Lower lobe of right lung (tissue), 2 donors: Measurements from ENCODE around the gene KCNJ1. TPM values are rescaled to one million over a fixed set of nuclear protein-coding genes. Genes with fewer than 3 reads are reported as not detected.

Source experiments
- ATAC-seq, 2 donors: fragments of 200-7000 bp; cut with Tn5 transposase; one replicate each; pipeline ENCODE4 v1.9.1; 2020 to 2022; ENCODE audit warnings: mild to moderate bottlenecking in 2 of 2, moderate library complexity in 2 of 2
- DNase-seq: peaks from one replicate; pipeline ENCODE4 v3.0.0-alpha.2; 2020
- H3K27ac ChIP-seq: fragments of 200-600 bp; one replicate; pipeline ENCODE4 v1.8.0; 2022
- H3K27me3 ChIP-seq: fragments of 200-600 bp; one replicate; pipeline ENCODE4 v1.8.0; 2022; ENCODE audit warnings: low read depth
- H3K36me3 ChIP-seq: fragments of 200-600 bp; one replicate; pipeline ENCODE4 v1.8.0; 2022; ENCODE audit warnings: mild to moderate bottlenecking
- H3K4me1 ChIP-seq: fragments of 200-600 bp; one replicate; pipeline ENCODE4 v1.8.0; 2022
- H3K4me3 ChIP-seq: fragments of 200-600 bp; one replicate; pipeline ENCODE4 v1.8.0; 2022; ENCODE audit warnings: mild to moderate bottlenecking
- H3K9me3 ChIP-seq: fragments of 200-600 bp; one replicate; pipeline ENCODE4 v1.8.0; 2022
- CTCF ChIP-seq: fragments of 200-600 bp; IDR thresholded peaks from one replicate; pipeline ENCODE4 v1.8.0; 2022; ENCODE audit warnings: antibody characterized with exemption, mild to moderate bottlenecking
- intact Hi-C: fragments of 100-400 bp; cut with DNase I; formaldehyde crosslinking; loops from one replicate; pipeline ENCODE4 v1.11.0; 2022
- total RNA-seq: library from RNA; stranded (reverse); fragmentation: NEBNext Ultra II Directional; extraction: Animal tissue kit (Norgen Biotek cat#: 25700); gene quantifications from one replicate; pipeline ENCODE4 v1.2.1, GENCODE V29; 2021
- donor health status: DM: no; HTN: yes; CAD: no; lungs with severe emphysema.

KCNJ1 gene
- total RNA-seq, 1 donor from 2014 or later: 0.18 TPM

- Histone ChIP-seq H3K36me3 (no peaks in the 10 kb centered on the region), H3K4me3 (no peak overlapping the region), H3K27ac (no peak overlapping the region), H3K27me3 (no peaks in the 10 kb centered on the region), H3K9me3 (no peaks in the 10 kb centered on the region), H3K4me1 (peaks cover 24% of the 10 kb centered on the region)
- no peak for TF ChIP-seq CTCF
- ATAC-seq (no peak), DNase-seq (no peak)
- intact Hi-C loops: no loop called here
Measured at GRCh38 chr11:128845334-128845780, 21.7 kb downstream of the KCNJ1 start.

GRCh38 chr11:128843198-128843785 lies 23.8 kb downstream of the KCNJ1 start:
- H3K9me3 ChIP-seq: no peaks in the 10 kb centered on the region
- intact Hi-C loops: no loop called here
- H3K4me3 ChIP-seq: no peak overlapping the region
- peaks cover 24% of the 10 kb centered on the region for H3K4me1 ChIP-seq
- ATAC-seq (no peak), DNase-seq (no peak)
- H3K27ac ChIP-seq: no peak overlapping the region
- TF ChIP-seq CTCF: no peak
- no peaks in the 10 kb centered on the region for H3K27me3 ChIP-seq
- H3K36me3 ChIP-seq: no peaks in the 10 kb centered on the region

- Histone ChIP-seq H3K4me1 (peaks cover 40% of the 10 kb centered on the region), H3K27me3 (no peaks in the 10 kb centered on the region), H3K9me3 (no peaks in the 10 kb centered on the region), H3K27ac (no peak overlapping the region), H3K36me3 (no peaks in the 10 kb centered on the region), H3K4me3 (no peak overlapping the region)
- DNase-seq (no peak), ATAC-seq (no peak)
- TF ChIP-seq CTCF: no peak
- intact Hi-C loops: no loop called here
Measured at GRCh38 chr11:128841461-128842072, 25.5 kb downstream of the KCNJ1 start.

GRCh38 chr11:128840783-128841182 lies 26.3 kb downstream of the KCNJ1 start:
- intact Hi-C loops: no loop called here
- DNase-seq (no peak), ATAC-seq (no peak)
- Histone ChIP-seq H3K27ac (no peak overlapping the region), H3K36me3 (no peaks in the 10 kb centered on the region), H3K27me3 (no peaks in the 10 kb centered on the region), H3K4me1 (peaks cover 40% of the 10 kb centered on the region), H3K4me3 (no peak overlapping the region), H3K9me3 (no peaks in the 10 kb centered on the region)
- TF ChIP-seq CTCF: no peak

- H3K9me3 ChIP-seq: no peaks in the 10 kb centered on the region
- no peak for TF ChIP-seq CTCF
- DNase-seq (no peak), ATAC-seq (no peak)
- no peaks in the 10 kb centered on the region for H3K27me3 ChIP-seq
- peaks cover 41% of the 10 kb centered on the region for H3K4me1 ChIP-seq
- no peak overlapping the region for H3K27ac ChIP-seq
- intact Hi-C loops: no loop called here
- no peak overlapping the region for H3K4me3 ChIP-seq
- H3K36me3 ChIP-seq: no peaks in the 10 kb centered on the region
Measured at GRCh38 chr11:128840137-128840536, 27.0 kb downstream of the KCNJ1 start.
